Activated B cell treated with CpG ODN at 0.5 μM for 24 hours (primary cell): ENCODE measurements around the gene LSMEM2. TPM values are rescaled to one million over a fixed set of nuclear protein-coding genes. Genes with fewer than 3 reads are reported as not detected.

Experiments used
- ATAC-seq: fragments of 200-7000 bp; cut with Tn5 transposase; one replicate; pipeline ENCODE4 v1.10.0; 2021; ENCODE audit warnings: low read depth, mild to moderate bottlenecking, moderate library complexity
- CTCF ChIA-PET: fragments of 350-600 bp; sonication (Branson Sonifier 250); formaldehyde crosslinking; loops from one replicate; lab custom pipeline; 2021; ENCODE audit warnings: antibody characterized with exemption; lab: Charles Lee
- POLR2A ChIA-PET: fragments of 350-600 bp; sonication (Branson Sonifier 250); formaldehyde crosslinking; loops from one replicate; lab custom pipeline; 2021; ENCODE audit warnings: antibody characterized with exemption; lab: Charles Lee
- DNase-seq: peaks from one replicate; pipeline ENCODE4 v3.0.0; 2022
- H3K27ac Mint-ChIP-seq: one replicate; pipeline ENCODE4 v1.8.0; 2020; ENCODE audit warnings: mixed read lengths
- H3K27me3 Mint-ChIP-seq: one replicate; pipeline ENCODE4 v1.8.0; 2021; ENCODE audit warnings: mixed read lengths
- H3K36me3 Mint-ChIP-seq: one replicate; pipeline ENCODE4 v1.8.0; 2021; ENCODE audit warnings: low read depth, mixed read lengths
- H3K4me1 Mint-ChIP-seq: one replicate; pipeline ENCODE4 v1.8.0; 2021; ENCODE audit warnings: mixed read lengths
- H3K4me3 Mint-ChIP-seq: one replicate; pipeline ENCODE4 v1.8.0; 2020; ENCODE audit warnings: mild to moderate bottlenecking, mixed read lengths
- H3K9me3 Mint-ChIP-seq: one replicate; pipeline ENCODE4 v1.8.0; 2020; ENCODE audit warnings: mixed read lengths
- CTCF ChIP-seq: fragments of 200-600 bp; IDR thresholded peaks from one replicate; pipeline ENCODE4 v1.8.0; 2022; ENCODE audit warnings: antibody characterized with exemption, mild to moderate bottlenecking
- intact Hi-C: fragments of 100-400 bp; cut with micrococcal nuclease; formaldehyde crosslinking; loops from one replicate; pipeline ENCODE4 v1.15.1; 2024
- total RNA-seq: library from RNA; stranded (reverse); gene quantifications from 2 replicates; pipeline ENCODE4 v1.2.3, GENCODE V29; 2022

The LSMEM2 gene
- total RNA-seq, result not detected in 2 replicates

- POLR2A ChIA-PET, result no interaction called here
- peaks cover 18% of the 10 kb centered on the region for H3K4me1 Mint-ChIP-seq
- ATAC-seq, result no peak
- H3K36me3 Mint-ChIP-seq, result no peaks in the 10 kb centered on the region
- intact Hi-C loops, result no loop called here
- peaks cover 24% of the 10 kb centered on the region for H3K27me3 Mint-ChIP-seq
- CTCF ChIA-PET, result interaction anchor here (1.4 kb wide), 1 partner anchor 84 kb away, joined by 3 read pairs; no protein-coding TSS in a partner anchor
- H3K4me3 Mint-ChIP-seq, result no peak within 1 kb of the TSS
- TF ChIP-seq CTCF, result no peak
- DNase-seq, result no peak
- H3K9me3 Mint-ChIP-seq, result no peaks in the 10 kb centered on the region
- H3K27ac Mint-ChIP-seq, result no peak within 1 kb of the TSS
Measured at GRCh38 chr3:50278880-50279224, at the start of gene LSMEM2. Gene LSMEM2 (plus strand): TSS chr3:50279087. CDS start chr3:50279114, 27 bp downstream.

GRCh38 chr3:50229490-50229889 lies 49.4 kb upstream of the LSMEM2 start:
- peak overlapping the region; percentile 66 for H3K27ac Mint-ChIP-seq
- POLR2A ChIA-PET, result interaction anchor here (0.6 to 6.3 kb wide), 4 partner anchors 8 to 439 kb away, joined by 3 to 66 read pairs (median 46); partner anchors contain the start of gene GNAI2
- no peak for ATAC-seq
- peaks cover 2% of the 10 kb centered on the region for H3K27me3 Mint-ChIP-seq
- no peak overlapping the region for H3K4me3 Mint-ChIP-seq
- H3K9me3 Mint-ChIP-seq, result no peaks in the 10 kb centered on the region
- no peak for TF ChIP-seq CTCF
- CTCF ChIA-PET, result interaction anchor here (7.3 to 8.1 kb wide), 2 partner anchors 11 to 19 kb away, joined by 76 to 104 read pairs; partner anchors contain the start of gene GNAI2
- peaks cover 46% of the 10 kb centered on the region for H3K4me1 Mint-ChIP-seq
- intact Hi-C loops, result loop anchor here (10.0 kb wide), 1 partner anchor 385 kb away; the partner anchor contains the start of genes CISH and MAPKAPK3
- no peak for DNase-seq
- H3K36me3 Mint-ChIP-seq, result no peaks in the 10 kb centered on the region

GRCh38 chr3:50230104-50230793 lies 48.6 kb upstream of the LSMEM2 start:
- ChIA-PET POLR2A (interaction anchor here (0.6 to 6.3 kb wide), 4 partner anchors 12 to 120 kb away, joined by 3 to 66 read pairs (median 27); partner anchors contain the start of gene NPRL2), CTCF (interaction anchor here (7.3 to 8.1 kb wide), 2 partner anchors 10 to 18 kb away, joined by 76 to 104 read pairs; partner anchors contain the start of gene GNAI2)
- no peaks in the 10 kb centered on the region for H3K9me3 Mint-ChIP-seq
- H3K4me3 Mint-ChIP-seq, result peak overlapping the region; percentile 17
- no peak for TF ChIP-seq CTCF
- ATAC-seq, result no peak
- intact Hi-C loops, result loop anchor here (10.0 kb wide), 1 partner anchor 425 kb away; the partner anchor contains the start of gene INKA1
- DNase-seq, result peak; percentile 24
- no peaks in the 10 kb centered on the region for H3K36me3 Mint-ChIP-seq
- no peaks in the 10 kb centered on the region for H3K27me3 Mint-ChIP-seq
- peak overlapping the region; percentile 66 for H3K27ac Mint-ChIP-seq
- H3K4me1 Mint-ChIP-seq, result peaks cover 53% of the 10 kb centered on the region

GRCh38 chr3:50230794-50231125 lies 48.1 kb upstream of the LSMEM2 start:
- Mint-ChIP-seq H3K4me3 (peak overlapping the region; percentile 17), H3K9me3 (no peaks in the 10 kb centered on the region), H3K27ac (peak overlapping the region; percentile 56), H3K27me3 (no peaks in the 10 kb centered on the region), H3K4me1 (peaks cover 57% of the 10 kb centered on the region), H3K36me3 (no peaks in the 10 kb centered on the region)
- TF ChIP-seq CTCF, result no peak
- DNase-seq (no peak), ATAC-seq (no peak)
- ChIA-PET CTCF (interaction anchor here (7.3 to 8.1 kb wide), 2 partner anchors 9 to 18 kb away, joined by 76 to 104 read pairs; partner anchors contain the start of gene GNAI2), POLR2A (interaction anchor here (0.6 to 6.3 kb wide), 3 partner anchors 11 to 116 kb away, joined by 5 to 66 read pairs (median 49); no protein-coding TSS in a partner anchor)
- intact Hi-C loops, result loop anchor here (10.0 kb wide), 1 partner anchor 426 kb away; the partner anchor contains the start of gene INKA1

- DNase-seq (no peak), ATAC-seq (no peak)
- intact Hi-C loops, result loop anchor here (10.0 kb wide), 1 partner anchor 427 kb away; the partner anchor contains the start of gene INKA1
- Mint-ChIP-seq H3K4me1 (peaks cover 54% of the 10 kb centered on the region), H3K27me3 (no peaks in the 10 kb centered on the region), H3K4me3 (no peak overlapping the region), H3K36me3 (peaks cover 4% of the 10 kb centered on the region), H3K9me3 (no peaks in the 10 kb centered on the region), H3K27ac (no peak overlapping the region)
- TF ChIP-seq CTCF, result no peak
- CTCF ChIA-PET, result interaction anchor here (7.3 to 8.1 kb wide), 2 partner anchors 9 to 17 kb away, joined by 76 to 104 read pairs; partner anchors contain the start of gene GNAI2
- POLR2A ChIA-PET, result interaction anchor here (6.3 kb wide), 1 partner anchor 11 kb away, joined by 66 read pairs; no protein-coding TSS in a partner anchor
Measured at GRCh38 chr3:50231581-50231980, 47.3 kb upstream of the LSMEM2 start.
